ENCODE measurements around the gene MCM3AP.

The MCM3AP gene

GRCh38 chr21:46212721-46213484 lies 72.5 kb downstream of the MCM3AP start:
- H3K9ac ChIP-seq (ENCODE audit: low read depth, low read length) = no peak overlapping the region
- no peak overlapping the region for H3K4me2 ChIP-seq (ENCODE audit: insufficient read depth, low read length)
- peaks cover 3% of the 10 kb centered on the region; the same call in 1 of the 2 replicates for H3K79me2 ChIP-seq (ENCODE audit: insufficient read depth, low read length)
- H4K20me1 ChIP-seq (ENCODE audit: insufficient read depth, low read length) = peaks cover 26% of the 10 kb centered on the region
- H2AFZ ChIP-seq (ENCODE audit: low read depth, low read length) = no peak overlapping the region
- DNase-seq (no peak), ATAC-seq (ENCODE audit: insufficient read depth, low read depth) (no peak)
- no peaks in the 10 kb centered on the region for H3K27me3 ChIP-seq (ENCODE audit: insufficient read depth, low read length, poor library complexity)
- no peak overlapping the region for H3K4me3 ChIP-seq (ENCODE audit: low read depth in 1 of 2, low read length in 2 of 2)
- H3K9me3 ChIP-seq (ENCODE audit: insufficient read depth, low read length, severe bottlenecking) = no peaks in the 10 kb centered on the region
- H3K36me3 ChIP-seq (ENCODE audit: insufficient read depth, low read length) = peaks cover 86% of the 10 kb centered on the region
- TF ChIP-seq CTCF (IDR thresholded peaks at IDR 0.05; ENCODE audit: borderline replicate concordance, extremely low read depth, low read length, poor library complexity, severe bottlenecking) (no peak), EZH2 (IDR thresholded peaks at IDR 0.05; ENCODE audit: borderline replicate concordance, low read depth, low read length, severe bottlenecking) (no peak)
- no peaks in the 10 kb centered on the region for H3K4me1 ChIP-seq (ENCODE audit: insufficient read depth, low read length)
- no peak overlapping the region for H3K27ac ChIP-seq (ENCODE audit: low read length)

GRCh38 chr21:46211786-46212720 lies 73.4 kb downstream of the MCM3AP start:
- H3K36me3 ChIP-seq (ENCODE audit: insufficient read depth, low read length) = peaks cover 87% of the 10 kb centered on the region

GRCh38 chr21:46211376-46211775 lies 74.0 kb downstream of the MCM3AP start:
- Histone ChIP-seq H3K36me3 (ENCODE audit: insufficient read depth, low read length) (peaks cover 91% of the 10 kb centered on the region), H3K4me1 (ENCODE audit: insufficient read depth, low read length) (no peaks in the 10 kb centered on the region), H4K20me1 (ENCODE audit: insufficient read depth, low read length) (peaks cover 35% of the 10 kb centered on the region), H3K27me3 (ENCODE audit: insufficient read depth, low read length, poor library complexity) (no peaks in the 10 kb centered on the region), H2AFZ (ENCODE audit: low read depth, low read length) (no peak overlapping the region), H3K9me3 (ENCODE audit: insufficient read depth, low read length, severe bottlenecking) (no peaks in the 10 kb centered on the region), H3K79me2 (ENCODE audit: insufficient read depth, low read length) (no peaks in the 10 kb centered on the region), H3K4me3 (ENCODE audit: low read depth in 1 of 2, low read length in 2 of 2) (no peak overlapping the region), H3K27ac (ENCODE audit: low read length) (no peak overlapping the region), H3K9ac (ENCODE audit: low read depth, low read length) (no peak overlapping the region), H3K4me2 (ENCODE audit: insufficient read depth, low read length) (no peak overlapping the region)
- no peak for DNase-seq
- ATAC-seq (ENCODE audit: insufficient read depth, low read depth) = no peak
- TF ChIP-seq EZH2 (IDR thresholded peaks at IDR 0.05; ENCODE audit: borderline replicate concordance, low read depth, low read length, severe bottlenecking) = no peak

More at GRCh38 chr21:46211786-46212720, 73.4 kb downstream of the MCM3AP start:
- TF ChIP-seq EZH2 (IDR thresholded peaks at IDR 0.05; ENCODE audit: borderline replicate concordance, low read depth, low read length, severe bottlenecking) (no peak), CTCF (IDR thresholded peaks at IDR 0.05; ENCODE audit: borderline replicate concordance, extremely low read depth, low read length, poor library complexity, severe bottlenecking) (no peak)
- Histone ChIP-seq H3K9ac (ENCODE audit: low read depth, low read length) (no peak overlapping the region), H3K27ac (ENCODE audit: low read length) (no peak overlapping the region), H2AFZ (ENCODE audit: low read depth, low read length) (no peak overlapping the region), H3K27me3 (ENCODE audit: insufficient read depth, low read length, poor library complexity) (no peaks in the 10 kb centered on the region), H4K20me1 (ENCODE audit: insufficient read depth, low read length) (peaks cover 34% of the 10 kb centered on the region), H3K4me2 (ENCODE audit: insufficient read depth, low read length) (no peak overlapping the region), H3K4me1 (ENCODE audit: insufficient read depth, low read length) (no peaks in the 10 kb centered on the region), H3K79me2 (ENCODE audit: insufficient read depth, low read length) (no peaks in the 10 kb centered on the region), H3K4me3 (ENCODE audit: low read depth in 1 of 2, low read length in 2 of 2) (no peak overlapping the region), H3K9me3 (ENCODE audit: insufficient read depth, low read length, severe bottlenecking) (no peaks in the 10 kb centered on the region)
- ATAC-seq (ENCODE audit: insufficient read depth, low read depth) (no peak), DNase-seq (no peak)
